Mucosa of rectum (tissue), 2 donors: ENCODE results near the gene NR3C2.

ENCODE experiments used
- H3K27ac ChIP-seq, 2 donors: one replicate each; pipeline ENCODE4 v1.7.0; 2013; ENCODE audit warnings: inconsistent platforms in 2 of 2, low read depth in 2 of 2, low read length in 2 of 2
- H3K27me3 ChIP-seq, 2 donors: one replicate each; pipeline ENCODE4 v1.7.0; 2013; ENCODE audit warnings: low read length in 2 of 2; ENCODE audit not compliant: control insufficient read depth in 2 of 2, insufficient read depth in 2 of 2
- H3K36me3 ChIP-seq, 2 donors: one replicate each; pipeline ENCODE4 v1.7.0; 2013; ENCODE audit warnings: low read length in 2 of 2; ENCODE audit not compliant: control insufficient read depth in 2 of 2, insufficient read depth in 2 of 2
- H3K4me1 ChIP-seq, 2 donors: one replicate each; pipeline ENCODE4 v1.7.0; 2013; ENCODE audit warnings: low read length in 2 of 2, mild to moderate bottlenecking in 1 of 2; ENCODE audit not compliant: control insufficient read depth in 2 of 2, insufficient read depth in 2 of 2
- H3K4me3 ChIP-seq, 2 donors: one replicate each; pipeline ENCODE4 v1.7.0; 2013; ENCODE audit warnings: low read length in 2 of 2
- H3K9ac ChIP-seq, 2 donors: one replicate each; pipeline ENCODE4 v1.7.0; 2013; ENCODE audit warnings: low read length in 2 of 2, low read depth in 1 of 2, mild to moderate bottlenecking in 1 of 2
- H3K9me3 ChIP-seq, 2 donors: one replicate each; pipeline ENCODE4 v1.7.0; 2013; ENCODE audit warnings: low read length in 2 of 2; ENCODE audit not compliant: control insufficient read depth in 2 of 2
- donor health status: healthy.
- donor health status: Normal muscosa, but diverticular disease.

NR3C2 gene

GRCh38 chr4:148116264-148116663 lies 325.9 kb downstream of the NR3C2 start:
- Histone ChIP-seq H3K4me1 (no peaks in the 10 kb centered on the region), H3K27me3 (no peaks in the 10 kb centered on the region), H3K9me3 (no peaks in the 10 kb centered on the region), H3K9ac (no peak overlapping the region), H3K27ac (no peak overlapping the region), H3K4me3 (no peak overlapping the region), H3K36me3 (peaks cover 45 to 57% of the 10 kb centered on the region in 2 donors)

DNA sequence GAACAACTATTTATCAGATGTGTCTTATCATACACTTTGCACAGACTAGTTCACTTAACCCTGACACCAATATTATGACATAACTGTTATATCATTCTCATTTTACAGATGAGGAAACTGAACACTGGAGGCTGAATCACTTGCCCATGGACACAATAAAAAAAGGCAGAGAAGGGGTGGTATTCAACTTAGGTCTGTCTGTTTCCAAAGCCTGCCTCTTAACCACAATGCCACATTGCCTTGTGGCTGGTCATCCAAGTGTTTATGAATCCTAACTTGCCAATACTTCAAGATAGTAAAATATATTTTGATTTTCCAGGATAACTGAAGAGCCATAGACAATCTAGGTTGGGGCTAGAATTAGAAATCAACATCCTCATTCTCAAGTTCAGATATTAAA lies 327.8 kb downstream of the NR3C2 start:
- Histone ChIP-seq H3K27ac (no peak overlapping the region), H3K9me3 (no peaks in the 10 kb centered on the region), H3K36me3 (peaks cover 47 to 64% of the 10 kb centered on the region in 2 donors), H3K4me1 (no peaks in the 10 kb centered on the region), H3K9ac (no peak overlapping the region), H3K27me3 (no peaks in the 10 kb centered on the region), H3K4me3 (no peak overlapping the region)

GRCh38 chr4:148112231-148112982 lies 329.8 kb downstream of the NR3C2 start:
- no peak overlapping the region for H3K27ac ChIP-seq
- peaks cover 44 to 58% of the 10 kb centered on the region in 2 donors for H3K36me3 ChIP-seq

DNA sequence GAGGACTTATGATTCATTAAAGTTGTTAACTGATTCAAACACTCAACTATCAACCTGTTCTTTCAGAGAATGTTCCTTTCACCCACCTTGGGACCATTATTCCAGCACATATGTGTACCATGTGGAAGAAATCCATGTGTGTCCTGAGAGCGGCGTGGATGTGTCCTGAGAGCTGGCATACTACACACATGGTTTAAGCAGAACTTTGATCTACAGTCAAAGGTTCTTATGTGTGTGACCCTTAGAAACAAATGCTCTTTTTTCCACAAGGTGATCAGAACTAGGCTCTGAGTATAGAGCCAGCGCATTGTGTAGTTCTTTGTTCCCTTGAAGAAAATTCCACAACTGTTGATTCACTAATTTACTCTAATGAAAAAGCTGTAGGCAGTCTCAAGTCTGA lies 332.0 kb downstream of the NR3C2 start:
- no peaks in the 10 kb centered on the region for H3K4me1 ChIP-seq
- no peaks in the 10 kb centered on the region for H3K9me3 ChIP-seq
- no peak overlapping the region for H3K9ac ChIP-seq
- peaks cover 45 to 56% of the 10 kb centered on the region in 2 donors for H3K36me3 ChIP-seq
- H3K27me3 ChIP-seq: no peaks in the 10 kb centered on the region
- H3K27ac ChIP-seq: no peak overlapping the region
- no peak overlapping the region for H3K4me3 ChIP-seq

More at GRCh38 chr4:148112231-148112982, 329.8 kb downstream of the NR3C2 start:
- H3K4me3 ChIP-seq: no peak overlapping the region
- no peak overlapping the region for H3K9ac ChIP-seq
- no peaks in the 10 kb centered on the region for H3K4me1 ChIP-seq
- H3K9me3 ChIP-seq: no peaks in the 10 kb centered on the region
- H3K27me3 ChIP-seq: no peaks in the 10 kb centered on the region

DNA sequence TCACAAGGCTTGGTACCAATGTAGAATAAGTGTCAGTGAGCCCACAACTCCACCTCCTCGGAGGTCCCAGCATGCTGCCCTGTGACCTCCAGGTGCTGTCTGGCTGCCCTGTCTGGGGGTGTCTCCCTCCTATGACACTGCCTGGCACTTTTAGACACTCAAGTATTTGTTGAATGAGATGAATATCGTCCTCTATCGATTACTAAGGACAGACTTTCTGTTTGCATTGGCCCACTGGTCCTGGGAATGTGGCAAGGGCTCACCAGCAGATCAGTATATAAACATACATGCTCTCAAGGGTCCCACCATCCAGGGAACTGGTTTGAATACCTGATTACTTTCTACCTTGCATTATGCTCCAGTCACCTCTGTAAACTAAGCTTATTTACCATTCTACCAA lies 333.0 kb downstream of the NR3C2 start:
- H3K4me3 ChIP-seq: no peak overlapping the region
- H3K36me3 ChIP-seq: peaks cover 51 to 52% of the 10 kb centered on the region in 2 donors
- H3K9ac ChIP-seq: no peak overlapping the region
- no peaks in the 10 kb centered on the region for H3K4me1 ChIP-seq
- H3K27ac ChIP-seq: no peak overlapping the region
- no peaks in the 10 kb centered on the region for H3K27me3 ChIP-seq
- H3K9me3 ChIP-seq: no peaks in the 10 kb centered on the region

- no peak overlapping the region for H3K9ac ChIP-seq
- H3K4me1 ChIP-seq: no peaks in the 10 kb centered on the region
- H3K9me3 ChIP-seq: no peaks in the 10 kb centered on the region
- no peak overlapping the region for H3K4me3 ChIP-seq
- no peak overlapping the region for H3K27ac ChIP-seq
- H3K27me3 ChIP-seq: no peaks in the 10 kb centered on the region
- H3K36me3 ChIP-seq: peaks cover 50 to 52% of the 10 kb centered on the region in 2 donors
These were observed 333.4 kb downstream of the NR3C2 start for GRCh38 chr4:148108766-148109165.

GRCh38 chr4:148103597-148104355 lies 338.4 kb downstream of the NR3C2 start:
- H3K4me3 ChIP-seq: no peak overlapping the region
- H3K9ac ChIP-seq: no peak overlapping the region
- H3K36me3 ChIP-seq: peaks cover 33 to 43% of the 10 kb centered on the region in 2 donors
- no peaks in the 10 kb centered on the region for H3K9me3 ChIP-seq
- H3K27ac ChIP-seq: no peak overlapping the region
- no peaks in the 10 kb centered on the region for H3K4me1 ChIP-seq
- H3K27me3 ChIP-seq: no peaks in the 10 kb centered on the region

DNA sequence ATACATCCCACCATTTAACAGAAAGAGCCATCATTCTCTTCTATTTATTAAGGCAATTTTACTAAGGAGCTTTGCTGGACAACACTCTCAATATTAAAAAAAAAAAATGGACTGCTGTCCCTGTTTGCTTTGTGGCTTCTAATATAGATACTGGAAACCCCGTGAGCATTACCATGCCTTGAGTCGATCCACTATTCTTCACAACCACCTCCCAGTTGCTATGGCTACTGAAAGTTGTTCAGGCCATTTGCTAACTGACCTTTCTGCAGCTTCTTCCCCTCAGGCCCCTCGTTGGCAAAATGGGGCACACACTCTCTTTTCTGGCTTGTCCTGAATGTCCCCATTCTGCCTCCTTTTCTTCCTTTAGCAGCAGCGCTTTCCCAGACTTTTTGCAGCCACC lies 340.4 kb downstream of the NR3C2 start:
- H3K4me1 ChIP-seq: no peaks in the 10 kb centered on the region
- peaks cover 29 to 46% of the 10 kb centered on the region in 2 donors for H3K36me3 ChIP-seq
- H3K4me3 ChIP-seq: no peak overlapping the region
- no peaks in the 10 kb centered on the region for H3K27me3 ChIP-seq
- H3K9me3 ChIP-seq: no peaks in the 10 kb centered on the region
- H3K9ac ChIP-seq: no peak overlapping the region
- no peak overlapping the region for H3K27ac ChIP-seq

GRCh38 chr4:148101235-148101634 lies 341.0 kb downstream of the NR3C2 start:
- Histone ChIP-seq H3K4me3 (no peak overlapping the region), H3K4me1 (no peaks in the 10 kb centered on the region), H3K27ac (no peak overlapping the region), H3K9me3 (no peaks in the 10 kb centered on the region), H3K9ac (no peak overlapping the region), H3K27me3 (no peaks in the 10 kb centered on the region), H3K36me3 (peaks cover 29 to 49% of the 10 kb centered on the region in 2 donors)

GRCh38 chr4:148097801-148098200 lies 344.4 kb downstream of the NR3C2 start:
- H3K9me3 ChIP-seq: no peaks in the 10 kb centered on the region
- H3K4me3 ChIP-seq: no peak overlapping the region
- H3K36me3 ChIP-seq: peaks cover 18 to 36% of the 10 kb centered on the region in 2 donors
- H3K4me1 ChIP-seq: no peaks in the 10 kb centered on the region
- H3K9ac ChIP-seq: no peak overlapping the region
- no peaks in the 10 kb centered on the region for H3K27me3 ChIP-seq
- no peak overlapping the region for H3K27ac ChIP-seq
